ENCODE data around the gene NOL4L.

The NOL4L gene

DNA sequence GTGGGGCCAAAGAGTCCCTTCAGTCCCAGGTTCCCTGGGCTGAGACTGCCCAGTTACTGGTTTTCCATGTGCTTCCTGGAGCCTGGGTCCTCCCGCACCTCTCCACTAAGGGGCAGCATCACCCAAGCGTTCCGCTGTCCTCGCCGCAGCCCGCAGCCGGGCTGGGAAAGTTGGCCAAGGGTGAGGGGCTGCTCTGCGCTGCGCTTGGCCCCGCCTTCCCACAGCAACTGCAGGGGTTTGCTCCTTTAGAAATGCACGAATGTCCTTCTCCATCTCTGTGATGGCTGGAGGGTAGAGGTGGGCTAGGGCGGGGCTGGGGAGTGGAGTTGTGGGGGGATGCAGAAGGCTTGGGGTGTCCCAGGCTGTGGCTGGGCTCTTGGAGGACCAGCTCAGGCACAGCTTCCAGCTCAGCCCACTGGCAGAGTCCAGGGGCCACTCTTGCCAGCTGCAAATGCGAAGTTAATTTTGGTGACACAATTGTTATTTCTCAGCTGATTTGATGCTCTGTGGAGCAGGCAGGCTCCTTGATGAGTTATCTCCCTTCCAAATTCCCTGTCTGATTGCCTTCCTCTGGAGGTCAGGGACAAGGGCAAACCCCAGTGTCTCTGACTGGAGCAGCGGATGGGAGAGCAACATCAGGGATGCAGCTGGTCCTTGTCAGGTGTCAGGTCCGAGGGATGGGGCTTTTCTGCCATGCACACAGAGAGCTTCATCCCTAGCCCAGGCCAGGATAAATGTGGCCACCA lies 63.2 kb downstream of the NOL4L start:
- peak; percentile 63 for DNase-seq

GRCh38 chr20:32520927-32521203 lies 64.3 kb downstream of the NOL4L start:
- no peak for DNase-seq

DNA sequence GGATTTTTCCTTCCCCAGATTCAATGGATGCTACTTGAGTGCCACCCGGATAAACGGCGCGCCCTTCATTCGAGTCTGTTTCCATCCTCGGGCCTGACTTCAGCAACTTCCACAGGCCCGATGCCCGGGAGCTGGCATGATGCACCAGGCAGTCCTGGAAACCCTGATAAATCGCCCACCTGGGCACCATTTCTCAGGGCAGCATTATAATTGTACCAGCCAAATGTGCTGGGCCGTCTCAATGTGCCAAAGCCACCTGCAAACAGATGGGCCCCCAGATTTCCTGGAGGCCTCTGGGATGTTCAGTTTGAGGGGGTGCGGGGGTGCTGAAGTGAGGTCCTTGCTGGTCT lies 65.8 kb downstream of the NOL4L start:
- no peak for DNase-seq

GRCh38 chr20:32518593-32519380 lies 66.3 kb downstream of the NOL4L start:
- DNase-seq: no peak

GRCh38 chr20:32517914-32518592 lies 67.1 kb downstream of the NOL4L start:
- no peak for DNase-seq

GRCh38 chr20:32517518-32517873 lies 67.6 kb downstream of the NOL4L start:
- no peak for DNase-seq

GRCh38 chr20:32516583-32517517 lies 68.3 kb downstream of the NOL4L start:
- DNase-seq: no peak

DNA sequence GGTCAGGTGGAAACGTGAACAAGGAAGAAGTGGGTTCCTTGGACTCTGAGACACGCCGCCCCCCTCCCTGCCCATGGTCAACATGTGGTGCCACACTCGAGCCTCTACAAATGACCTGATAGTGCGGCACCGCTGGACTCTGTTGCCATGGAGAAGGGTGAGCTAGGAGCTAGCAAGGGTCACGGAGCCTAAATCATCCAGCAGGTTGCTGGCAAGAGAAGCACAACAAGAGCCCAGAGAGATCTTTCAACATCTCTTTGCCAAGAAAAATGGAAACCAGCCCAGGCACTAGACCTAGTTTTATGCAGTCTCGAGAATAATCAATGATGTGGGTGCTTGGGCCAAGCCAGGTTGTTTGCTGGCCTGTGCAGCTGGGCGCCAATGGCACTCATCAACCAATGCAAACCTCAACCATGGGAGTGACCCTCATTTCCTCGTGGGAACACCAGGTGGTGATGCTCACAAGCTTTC lies 69.5 kb downstream of the NOL4L start:
- no peak for DNase-seq

- no peak for DNase-seq
Observed at GRCh38 chr20:32514760-32515159, 70.4 kb downstream of the NOL4L start.

DNA sequence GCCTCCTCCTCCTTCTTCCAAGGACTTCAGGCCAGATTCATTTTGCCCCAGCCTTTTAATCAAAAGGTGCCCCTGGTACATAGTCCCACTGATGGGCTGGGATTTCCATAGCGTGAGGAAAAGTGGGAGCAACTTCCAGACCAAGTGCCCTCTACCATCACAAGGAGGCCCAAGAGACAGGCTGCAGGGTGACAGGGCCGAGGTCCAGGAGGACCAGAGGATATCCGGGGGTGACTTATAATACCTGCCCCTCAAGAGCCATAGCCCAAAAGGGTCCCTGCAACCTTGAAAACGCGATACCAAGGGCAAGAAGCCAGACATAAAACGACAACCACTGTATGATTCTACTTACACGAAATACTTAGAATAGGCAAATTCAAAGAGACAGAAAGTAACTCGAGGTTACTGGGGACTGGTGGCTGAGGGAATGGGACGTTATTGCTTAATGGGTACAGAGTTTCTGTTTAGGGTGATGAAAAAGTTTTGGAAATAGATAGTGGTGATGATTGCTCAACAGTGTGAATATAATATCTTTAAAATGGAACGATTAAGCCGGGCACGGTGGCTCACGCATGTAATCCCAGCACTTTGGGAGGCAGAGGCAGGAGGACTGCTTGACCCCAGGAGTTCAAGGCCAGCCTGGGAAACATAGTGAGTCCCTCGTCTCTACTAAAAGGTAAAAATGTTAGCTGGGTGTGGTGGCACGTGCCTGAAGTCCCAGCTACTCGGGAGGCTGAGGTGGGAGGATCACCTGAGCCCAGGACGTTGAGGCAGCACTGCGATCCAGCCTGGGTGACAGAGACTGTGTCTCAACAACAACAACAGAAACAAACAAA lies 71.9 kb downstream of the NOL4L start:
- no peak for DNase-seq

GRCh38 chr20:32512047-32512385 lies 73.1 kb downstream of the NOL4L start:
- DNase-seq: no peak

- DNase-seq: no peak
Observed at GRCh38 chr20:32511358-32512046, 73.6 kb downstream of the NOL4L start.

DNA sequence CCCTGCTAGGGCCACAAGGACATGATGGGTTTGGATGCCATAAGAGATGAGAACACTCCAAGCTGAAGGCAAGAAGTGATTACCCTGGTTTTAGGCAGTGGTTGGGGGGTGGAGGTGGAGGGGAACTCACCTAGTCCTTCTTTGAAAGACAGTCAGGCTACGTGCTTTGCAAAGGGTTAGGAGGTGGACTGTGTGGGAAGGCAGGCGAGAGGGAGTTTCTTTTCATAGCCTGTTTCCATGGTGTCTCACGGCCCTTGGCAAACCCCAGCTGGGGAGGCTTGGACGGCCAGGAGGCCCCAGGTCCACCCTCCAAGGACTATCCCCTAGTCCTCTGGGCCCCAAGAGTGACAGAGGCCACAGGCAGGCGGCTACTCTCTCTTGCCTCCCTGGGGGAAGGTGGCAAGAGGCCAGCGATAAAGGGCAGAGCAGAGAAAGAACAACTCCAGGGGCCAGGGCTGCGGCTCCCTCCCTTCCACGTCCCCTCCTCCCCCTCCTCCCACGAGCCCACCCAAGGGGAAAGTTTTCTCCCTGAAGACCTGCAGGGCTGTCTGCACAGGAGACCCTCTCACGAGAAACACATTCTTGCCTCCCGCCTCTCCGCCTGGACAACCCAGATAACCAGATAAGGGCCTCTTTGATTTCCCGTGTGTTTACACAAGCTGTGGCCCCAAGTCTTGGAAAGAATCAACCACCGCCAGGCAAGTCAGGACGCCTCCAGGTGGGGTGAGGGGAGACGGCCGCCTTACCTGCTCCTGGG lies 74.4 kb downstream of the NOL4L start:
- no peak for DNase-seq

DNA sequence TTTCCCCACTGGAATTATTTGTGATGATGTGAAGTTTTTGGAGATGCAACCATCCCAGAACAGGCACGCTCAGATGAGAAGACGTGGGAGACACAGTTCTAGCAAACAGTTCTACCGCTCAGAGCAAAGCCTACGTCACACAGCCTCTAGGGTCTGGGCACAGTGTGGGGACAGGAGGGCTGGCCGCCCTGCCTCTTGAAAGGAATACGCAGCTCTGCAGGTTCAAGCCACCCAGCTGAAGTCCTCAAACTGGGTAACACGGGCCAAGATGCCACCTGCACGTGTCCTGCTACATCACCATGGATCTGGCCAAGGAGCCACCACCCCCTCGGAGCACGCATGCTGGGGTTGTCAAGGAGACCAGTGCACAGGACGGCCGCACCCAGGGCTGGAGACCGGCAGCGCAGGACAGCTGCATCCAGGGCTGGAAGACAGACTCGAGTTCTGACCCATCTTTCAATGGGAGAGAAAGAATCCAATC lies 75.0 kb downstream of the NOL4L start:
- no peak for DNase-seq

DNA sequence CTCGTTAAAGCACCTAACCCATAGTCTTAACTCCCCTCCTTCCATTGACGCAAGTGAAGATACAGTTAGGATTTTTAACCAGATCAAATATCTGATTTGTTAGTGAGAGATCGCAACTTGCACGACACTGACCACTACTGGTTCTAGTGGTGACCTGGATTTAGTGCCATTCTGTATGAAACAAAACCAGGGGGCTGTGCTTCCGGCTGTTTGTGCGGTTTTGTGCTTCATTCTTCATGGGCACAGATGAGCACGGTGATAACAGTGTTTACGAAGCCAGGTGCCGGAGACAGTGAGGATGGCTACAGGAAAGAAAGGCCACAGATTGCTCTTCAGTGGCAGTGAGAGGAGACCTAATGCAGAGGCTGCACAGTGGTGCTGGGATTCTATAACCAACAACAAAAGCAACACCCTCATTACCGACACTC lies 75.5 kb downstream of the NOL4L start:
- DNase-seq: peak; percentile 40

- DNase-seq: no peak
Observed at GRCh38 chr20:32508775-32509119, 76.4 kb downstream of the NOL4L start.

DNA sequence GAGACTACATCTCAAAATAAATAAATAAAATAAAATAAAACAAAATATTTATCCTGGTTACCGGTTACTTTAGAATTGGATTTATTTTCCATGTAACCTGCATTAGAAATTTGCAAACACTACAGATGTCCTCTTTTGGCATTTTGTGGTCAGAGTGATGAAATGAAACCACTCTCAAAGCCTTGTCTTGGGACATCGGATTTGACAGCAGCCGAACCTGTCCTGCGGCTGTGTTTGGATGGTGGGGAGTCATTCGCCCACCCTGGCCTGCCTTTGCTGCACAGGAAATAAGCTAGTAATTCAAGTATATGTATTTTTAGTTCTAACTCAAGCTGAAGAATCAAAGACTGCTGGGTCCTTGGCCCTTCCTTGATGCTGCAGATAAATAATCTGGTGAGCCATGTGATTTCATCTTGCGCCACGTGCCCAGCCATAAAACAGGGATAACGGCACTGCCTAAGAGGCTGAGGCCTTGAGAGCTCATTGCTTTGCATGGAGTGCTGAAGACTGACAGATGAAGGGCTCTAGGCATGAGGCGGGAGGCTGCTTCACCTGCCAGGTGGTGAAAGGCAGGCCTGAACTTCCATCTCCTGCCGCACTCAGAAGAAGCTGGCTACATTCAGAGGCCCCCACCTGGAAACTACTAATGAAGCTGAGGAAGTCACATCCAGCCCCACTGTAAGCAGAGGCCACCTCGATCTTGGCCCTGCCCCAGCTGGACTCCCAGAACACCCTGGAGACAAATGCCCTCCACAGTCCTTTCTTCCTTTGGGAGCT lies 76.9 kb downstream of the NOL4L start:
- no peak for DNase-seq

GRCh38 chr20:32506721-32507120 lies 78.4 kb downstream of the NOL4L start:
- no peak for DNase-seq

DNA sequence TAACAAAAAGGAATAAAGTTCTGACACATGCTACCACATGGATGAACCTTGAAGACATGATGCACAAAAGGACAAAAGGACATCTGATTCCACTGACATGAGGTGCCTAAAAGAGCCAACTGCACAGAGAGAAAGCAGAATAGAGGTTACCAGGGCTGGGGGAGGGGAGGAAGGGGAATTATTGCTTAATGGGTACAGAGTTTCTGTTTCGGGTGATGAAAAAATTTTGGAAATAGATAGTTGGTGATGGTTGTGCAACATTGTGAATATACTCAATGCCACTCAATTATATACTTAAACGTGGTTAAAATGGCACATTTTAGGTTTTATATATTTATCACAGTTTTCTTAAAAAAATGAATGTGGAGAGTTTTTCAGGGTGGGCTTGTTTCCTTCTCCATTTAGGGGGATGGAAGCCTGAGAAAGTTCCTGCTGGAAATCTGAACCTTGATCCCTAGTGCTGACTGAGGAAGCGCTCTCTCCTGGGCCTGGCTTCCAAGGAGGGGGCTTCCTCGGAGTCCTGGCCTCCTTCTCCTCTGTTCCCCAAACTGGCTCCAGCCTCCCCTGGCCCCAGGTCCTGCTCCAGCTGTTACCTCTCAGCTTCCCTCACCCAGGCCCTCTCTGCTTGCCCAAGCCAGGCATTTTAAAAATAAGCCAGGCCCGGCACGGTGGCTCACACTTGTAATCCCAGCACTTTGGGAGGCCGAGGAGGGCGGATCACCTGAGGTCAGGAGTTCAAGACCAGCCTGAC lies 79.2 kb downstream of the NOL4L start:
- no peak for DNase-seq
